Motor neuron (in vitro differentiated cells): ENCODE results near the gene AFAP1. TPM values are rescaled to one million over a fixed set of nuclear protein-coding genes. Genes with fewer than 3 reads are reported as not detected.
A peak's percentile ranks its signal among the peaks of the same experiment; 100 is the strongest.

Source experiments
- ATAC-seq, 8 experiments: fragments of 200-7000 bp; cut with Tn5 transposase; replicated peaks in 6 of 8; 2 replicates each; pipeline ENCODE4 v1.8.0; 2021; ENCODE audit warnings: mild to moderate bottlenecking in 8 of 8, moderate library complexity in 8 of 8
- H3K27ac ChIP-seq, 2 donors: fragments of 250-450 bp; sonication (Bioruptor Pico); 2 replicates each; pipeline ENCODE4 v1.9.0; 2021; ENCODE audit warnings: antibody characterized with exemption in 2 of 2, mild to moderate bottlenecking in 2 of 2, moderate library complexity in 1 of 2
- H3K4me1 ChIP-seq, 2 donors: fragments of 250-450 bp; sonication (Bioruptor Pico); replicated peaks in 1 of 2; 2 replicates each; pipeline ENCODE4 v1.6.1; 2021; ENCODE audit warnings: antibody characterized with exemption in 2 of 2, mild to moderate bottlenecking in 2 of 2, moderate library complexity in 1 of 2
- H3K4me3 ChIP-seq, 5 donors: fragments of 250-450 bp; sonication (Bioruptor Pico); 2 replicates each; pipeline ENCODE4 v1.9.0; 2021; ENCODE audit warnings: antibody characterized with exemption in 5 of 5, mild to moderate bottlenecking in 5 of 5, moderate library complexity in 4 of 5
- WGBS, 10 experiments: fragments of 450-650 bp; shearing (Covaris generic); methylation state at CpG; one replicate each; pipeline ENCODE4 v1.0.0; 2022; 5-methylcytosine and 5-hydroxymethylcytosine counted together
- in situ Hi-C, 9 experiments: fragments of 400-800 bp; cut with MboI; loops; one replicate each; pipeline ENCODE4 v1.15.0; 2021; ENCODE audit warnings: low sequenced_read_pairs in 9 of 9, low pct_unique_long_range_greater_than_20kb in 2 of 9; ENCODE audit not compliant: unreplicated experiment in 9 of 9
- total RNA-seq, 8 experiments: library from RNA; unstranded; fragments of 300-600 nt; gene quantifications; 2 replicates each; pipeline versions ENCODE4 v1.2.3 to v1.2.4, GENCODE V29; 2022

AFAP1 gene
- total RNA-seq, 8 experiments from 2014 or later, result 25.1 to 209 (median 41.4) TPM

- WGBS, 10 experiments, result 0 to 100% (median 94%) methylated on average over 1 to 6 of the region's 8 CpGs; no CpG with 5 or more reads in 1 of the 10 experiments
- no peak overlapping the region for H3K4me3 ChIP-seq
- H3K4me1 ChIP-seq, result peaks cover 5 to 7% of the 10 kb centered on the region in 2 donors
- no peak overlapping the region for H3K27ac ChIP-seq
- ATAC-seq, result peak in 3 of 8 experiments; percentile 35 to 48 (median 42)
- in situ Hi-C loops, result no loop called here
Measured at GRCh38 chr4:7857238-7857701, 82.4 kb downstream of the AFAP1 start.

GRCh38 chr4:7855731-7856130, 83.9 kb downstream of the AFAP1 start:
- in situ Hi-C loops, result no loop called here
- WGBS, 10 experiments, result 89 to 100% (median 93%) methylated on average over 1 to 3 of the region's 10 CpGs; no CpG with 5 or more reads in 5 of the 10 experiments
- Histone ChIP-seq H3K27ac (no peak overlapping the region), H3K4me1 (no peaks in the 10 kb centered on the region), H3K4me3 (no peak overlapping the region)
- ATAC-seq, result no peak

GRCh38 chr4:7854697-7855370, 84.8 kb downstream of the AFAP1 start:
- Histone ChIP-seq H3K4me3 (no peak overlapping the region), H3K27ac (no peak overlapping the region), H3K4me1 (no peaks in the 10 kb centered on the region)
- in situ Hi-C loops, result no loop called here
- 66 to 100% (median 85%) methylated on average over 2 to 9 of the region's 9 CpGs; no CpG with 5 or more reads in 2 of the 10 experiments for WGBS, 10 experiments
- ATAC-seq, result no peak

- Histone ChIP-seq H3K4me3 (no peak overlapping the region), H3K4me1 (no peaks in the 10 kb centered on the region), H3K27ac (no peak overlapping the region)
- in situ Hi-C loops, result no loop called here
- 66 to 100% (median 89%) methylated on average over 1 to 7 of the region's 9 CpGs; no CpG with 5 or more reads in 3 of the 10 experiments for WGBS, 10 experiments
- no peak for ATAC-seq
Measured at GRCh38 chr4:7854216-7854615, 85.4 kb downstream of the AFAP1 start.

GRCh38 chr4:7853271-7853670, 86.4 kb downstream of the AFAP1 start:
- no peak overlapping the region for H3K27ac ChIP-seq
- ATAC-seq, result no peak

GRCh38 chr4:7852568-7853185, 87.0 kb downstream of the AFAP1 start:
- 53 to 100% (median 88%) methylated on average over 2 to 8 of the region's 12 CpGs; no CpG with 5 or more reads in 3 of the 10 experiments for WGBS, 10 experiments
- H3K4me3 ChIP-seq, result no peak overlapping the region
- no peaks in the 10 kb centered on the region for H3K4me1 ChIP-seq
- H3K27ac ChIP-seq, result no peak overlapping the region
- in situ Hi-C loops, result no loop called here
- peak in 1 of 8 experiments; percentile 81 for ATAC-seq

More at GRCh38 chr4:7853271-7853670, 86.4 kb downstream of the AFAP1 start:
- WGBS, 10 experiments, result 80 to 100% methylated on average over 1 to 3 of the region's 11 CpGs; no CpG with 5 or more reads in 8 of the 10 experiments
- Histone ChIP-seq H3K4me1 (no peaks in the 10 kb centered on the region), H3K4me3 (no peak overlapping the region)
- in situ Hi-C loops, result no loop called here

GRCh38 chr4:7850489-7850888, 89.2 kb downstream of the AFAP1 start:
- H3K27ac ChIP-seq, result no peak overlapping the region
- in situ Hi-C loops, result no loop called here
- ATAC-seq, result no peak

GRCh38 chr4:7847206-7847605, 92.5 kb downstream of the AFAP1 start:
- Histone ChIP-seq H3K27ac (no peak overlapping the region), H3K4me1 (no peaks in the 10 kb centered on the region), H3K4me3 (no peak overlapping the region)
- in situ Hi-C loops, result no loop called here
- 81 to 100% (median 96%) methylated on average over 1 to 6 of the region's 6 CpGs; no CpG with 5 or more reads in 1 of the 10 experiments for WGBS, 10 experiments
- ATAC-seq, result no peak

More at GRCh38 chr4:7850489-7850888, 89.2 kb downstream of the AFAP1 start:
- H3K4me1 ChIP-seq, result no peaks in the 10 kb centered on the region
- H3K4me3 ChIP-seq, result no peak overlapping the region
- WGBS, 10 experiments, result 90 to 100% (median 100%) methylated on average over 1 to 7 of the region's 11 CpGs; no CpG with 5 or more reads in 1 of the 10 experiments

GRCh38 chr4:7845493-7846128, 94.0 kb downstream of the AFAP1 start:
- Histone ChIP-seq H3K4me1 (no peaks in the 10 kb centered on the region), H3K27ac (no peak overlapping the region), H3K4me3 (no peak overlapping the region)
- in situ Hi-C loops, result no loop called here
- WGBS, 10 experiments, result 79 to 100% (median 89%) methylated on average over 2 to 8 of the region's 13 CpGs; no CpG with 5 or more reads in 6 of the 10 experiments
- ATAC-seq, result no peak

- WGBS, 10 experiments, result 30 to 100% (median 89%) methylated on average over 1 to 9 of the region's 11 CpGs; no CpG with 5 or more reads in 1 of the 10 experiments
- Histone ChIP-seq H3K27ac (no peak overlapping the region), H3K4me3 (no peak overlapping the region), H3K4me1 (no peaks in the 10 kb centered on the region)
- ATAC-seq, result no peak
- in situ Hi-C loops, result no loop called here
Measured at GRCh38 chr4:7844594-7844991, 95.1 kb downstream of the AFAP1 start.

- H3K4me3 ChIP-seq, result no peak overlapping the region
- WGBS, 10 experiments, result 60 to 100% (median 81%) methylated on average over 1 to 9 of the region's 11 CpGs; no CpG with 5 or more reads in 5 of the 10 experiments
- no peak overlapping the region for H3K27ac ChIP-seq
- peak in 4 of 8 experiments; percentile 22 to 84 (median 42) for ATAC-seq
- no peaks in the 10 kb centered on the region for H3K4me1 ChIP-seq
- in situ Hi-C loops, result no loop called here
Measured at GRCh38 chr4:7843831-7844593, 95.6 kb downstream of the AFAP1 start.

GRCh38 chr4:7842384-7843279, 97.0 kb downstream of the AFAP1 start:
- Histone ChIP-seq H3K4me1 (no peaks in the 10 kb centered on the region), H3K4me3 (no peak overlapping the region), H3K27ac (no peak overlapping the region)
- ATAC-seq, result peak in 4 of 8 experiments; percentile 21 to 85 (median 62)
- in situ Hi-C loops, result no loop called here
- WGBS, 10 experiments, result 0 to 97% (median 91%) methylated on average over 2 to 10 of the region's 22 CpGs
